AG08396 (cell line): ENCODE data around the gene SLC37A1.

ENCODE experiments used
- DNase-seq: peaks from one replicate; pipeline ENCODE4 v3.0.0; 2012; ENCODE audit warnings: low spot score, mixed read lengths

Gene SLC37A1

DNA sequence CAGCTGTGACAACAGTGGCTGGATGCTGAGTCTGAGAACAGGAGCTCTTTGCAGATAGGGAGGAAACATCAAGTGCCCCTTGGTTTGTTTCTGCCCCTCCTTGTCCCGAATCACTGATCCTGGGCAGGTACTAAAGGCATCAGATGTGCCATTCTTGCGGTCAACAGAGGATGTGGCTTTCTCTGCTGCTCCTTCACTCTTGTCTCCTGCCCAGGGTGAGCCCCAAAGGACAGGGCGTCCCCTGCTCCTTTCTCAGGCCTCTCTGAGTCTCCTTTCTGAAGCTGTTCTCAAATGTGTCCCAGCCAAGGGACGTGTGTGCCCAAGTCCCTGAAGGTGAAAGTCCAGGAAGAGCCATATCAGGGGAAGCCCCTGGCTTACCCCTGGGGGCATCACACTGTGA, 31.7 kb downstream of the SLC37A1 start:
- no peak for DNase-seq

- DNase-seq, result no peak
Observed at GRCh38 chr21:42545745-42546144, 32.1 kb downstream of the SLC37A1 start.

DNA sequence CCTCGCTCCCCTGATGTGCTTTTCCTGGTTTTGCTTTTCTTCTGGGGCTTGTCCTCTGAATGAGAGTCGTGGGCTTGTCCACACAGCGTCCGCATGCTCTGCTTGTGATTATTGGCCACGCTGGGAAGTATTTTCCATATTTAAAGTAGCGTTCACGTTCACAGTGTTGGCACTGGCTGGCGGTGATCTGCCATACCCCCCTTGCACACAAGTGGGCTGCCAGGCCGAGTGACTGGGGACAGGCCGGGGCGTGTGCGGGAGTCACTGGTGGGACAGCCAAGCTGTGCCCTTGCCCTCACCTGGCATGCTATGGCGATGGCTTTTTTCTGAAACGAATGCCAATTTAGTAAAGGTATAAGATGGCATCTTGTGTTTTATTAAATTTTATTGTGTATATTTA, 32.8 kb downstream of the SLC37A1 start:
- DNase-seq, result no peak

- no peak for DNase-seq
Observed at GRCh38 chr21:42547001-42547905, 33.6 kb downstream of the SLC37A1 start.

GRCh38 chr21:42547906-42548365, 34.3 kb downstream of the SLC37A1 start:
- DNase-seq, result no peak

- no peak for DNase-seq
Observed at GRCh38 chr21:42548687-42549406, 35.2 kb downstream of the SLC37A1 start.

- DNase-seq, result no peak
Observed at GRCh38 chr21:42550817-42551216, 37.2 kb downstream of the SLC37A1 start.

DNA sequence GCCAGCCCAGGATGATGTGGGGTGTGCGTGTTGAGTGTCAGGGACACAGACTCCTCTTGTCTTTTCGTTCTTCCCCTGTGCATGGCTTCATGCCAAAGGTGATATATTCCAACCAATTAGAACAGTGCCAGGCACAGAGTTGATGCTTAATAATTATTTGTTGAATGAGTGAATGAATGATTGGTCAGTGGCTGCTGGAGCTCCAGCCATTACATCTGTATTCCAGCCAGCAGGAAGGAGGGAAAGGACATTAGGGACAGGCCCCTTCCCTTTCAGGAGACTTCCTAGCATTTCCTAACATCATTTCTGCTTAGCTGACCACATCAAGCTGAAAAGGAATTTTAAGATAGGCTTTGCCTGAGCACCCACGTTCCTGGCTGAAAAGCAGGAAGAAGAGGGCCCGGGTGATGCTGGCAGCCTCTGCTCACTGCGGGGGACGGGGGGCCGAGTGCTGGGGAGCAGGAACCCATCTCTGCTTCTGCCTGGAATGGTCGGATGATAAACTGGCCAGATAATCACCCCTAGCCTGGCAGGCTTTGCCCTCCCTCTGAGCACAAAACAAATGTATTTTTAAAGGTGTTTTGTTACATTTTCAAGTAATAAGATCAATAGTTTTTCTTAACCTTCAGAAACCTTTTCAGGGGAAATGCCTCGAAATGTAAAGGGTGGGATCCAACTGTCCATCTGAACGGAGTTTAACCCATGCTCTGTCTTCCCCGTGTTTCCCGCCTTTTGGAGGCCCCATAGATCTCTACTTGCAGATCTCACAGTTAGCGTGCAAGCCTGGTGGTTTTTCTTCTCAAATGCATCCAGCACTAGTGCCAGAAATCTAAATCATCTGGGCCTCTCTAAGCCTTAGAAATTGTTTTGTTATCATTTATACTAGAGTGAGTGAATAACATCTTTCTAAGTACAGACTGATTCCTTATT, 39.0 kb downstream of the SLC37A1 start:
- DNase-seq, result no peak

DNA sequence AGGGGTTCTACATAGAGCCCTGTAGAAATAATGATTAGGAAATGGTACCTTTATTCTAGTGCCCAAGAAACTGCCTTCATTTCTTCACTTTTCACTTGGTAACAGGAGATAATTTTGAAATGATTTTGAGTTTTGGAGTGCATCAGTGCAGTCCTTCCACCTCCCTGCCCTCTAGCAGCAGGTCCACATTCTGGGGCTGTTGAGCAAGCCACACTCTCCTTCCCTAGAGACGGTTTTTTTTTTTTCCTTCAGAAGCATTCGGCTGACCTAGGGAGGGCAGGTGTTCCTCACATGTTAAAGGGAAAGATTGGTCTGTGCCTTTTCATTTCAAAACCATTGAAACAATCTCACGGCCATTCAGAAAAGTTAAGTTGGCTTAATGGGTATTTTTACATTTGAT, 39.8 kb downstream of the SLC37A1 start:
- peak; percentile 43 for DNase-seq

DNA sequence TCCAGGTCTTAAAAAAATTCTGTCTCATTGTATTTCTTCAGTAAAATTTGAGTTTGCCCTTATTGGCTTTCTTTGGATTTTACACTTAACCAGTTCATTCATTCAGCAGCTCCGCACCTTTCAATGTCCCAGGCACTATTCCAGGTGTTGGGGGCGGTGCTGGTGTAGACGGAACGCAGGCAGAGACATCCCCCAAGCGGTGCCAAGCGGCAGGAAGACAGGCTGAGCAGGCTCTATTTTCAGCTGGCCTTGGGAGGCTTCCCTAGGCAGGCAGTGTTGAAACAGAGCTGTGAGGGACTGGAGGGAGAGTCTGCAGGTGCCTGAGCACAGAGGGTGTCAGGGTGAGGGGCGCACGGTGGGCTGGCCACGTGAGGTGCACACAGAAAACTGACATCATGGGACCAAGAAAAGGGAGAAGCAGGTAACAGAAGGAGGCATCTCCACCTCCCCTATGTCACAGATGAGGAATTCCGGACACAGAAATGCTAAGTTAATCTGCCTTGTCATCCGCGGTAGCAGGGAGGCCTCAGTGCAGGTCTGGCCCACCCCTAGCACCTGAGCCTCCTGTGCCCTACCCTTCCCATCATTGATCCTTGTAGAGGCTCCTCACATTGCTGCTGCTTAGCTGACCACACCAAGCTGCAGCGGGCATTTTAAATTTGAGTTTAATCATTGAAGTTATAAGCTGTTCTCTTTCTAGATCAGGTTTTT, 40.8 kb downstream of the SLC37A1 start:
- no peak for DNase-seq

DNA sequence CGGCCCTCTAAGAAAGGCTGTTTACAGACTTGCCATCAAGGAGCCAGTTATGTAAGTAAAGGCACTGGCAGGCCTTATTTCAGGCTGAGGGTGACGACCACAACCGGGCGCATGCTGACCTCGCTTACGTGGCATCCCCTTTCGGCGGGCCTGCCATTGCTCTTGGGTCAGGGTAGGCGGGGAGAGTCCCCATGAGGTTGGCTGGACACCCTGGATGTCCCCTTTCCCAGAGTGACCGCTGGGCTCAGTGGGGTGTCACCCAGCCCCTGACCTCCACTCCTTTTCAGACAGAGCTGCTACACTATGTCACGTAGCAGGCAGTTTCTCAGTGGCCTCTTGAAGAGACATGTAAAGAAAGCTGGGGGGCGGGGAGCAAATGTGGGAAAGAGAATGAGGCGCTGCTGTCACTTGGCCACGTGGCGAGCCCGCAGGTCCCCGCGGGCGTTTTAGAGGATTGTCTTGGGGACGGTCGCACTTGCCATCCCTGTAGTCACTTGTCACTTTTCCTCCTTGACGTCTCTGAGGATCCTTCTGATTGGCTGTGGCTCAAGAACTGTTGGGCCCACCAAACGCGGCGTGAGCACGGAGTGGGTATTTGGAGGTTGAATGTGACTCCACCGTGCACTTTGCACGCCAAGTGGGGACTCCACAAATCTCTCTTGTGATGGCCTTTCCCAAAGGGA, 42.2 kb downstream of the SLC37A1 start:
- no peak for DNase-seq

DNA sequence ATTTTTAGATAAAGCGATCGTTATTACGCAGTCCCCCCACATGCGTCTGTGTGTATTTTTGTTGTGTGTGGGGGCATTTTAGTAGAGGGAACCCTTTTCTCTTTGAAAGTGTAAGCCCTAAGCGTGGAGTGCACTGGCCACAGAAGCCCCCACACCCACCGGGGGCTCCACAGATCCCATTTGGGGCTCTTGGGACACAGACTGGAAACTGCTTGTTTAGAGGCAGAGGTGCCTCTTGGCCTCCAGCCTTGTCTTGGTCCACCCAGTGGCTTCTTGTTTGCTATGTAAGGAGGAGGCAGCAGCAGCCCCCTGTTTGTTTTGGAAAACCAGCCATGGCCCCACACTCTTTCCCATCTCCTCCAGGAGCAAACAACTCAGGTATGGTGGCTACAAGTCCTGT, 42.8 kb downstream of the SLC37A1 start:
- no peak for DNase-seq

GRCh38 chr21:42556960-42557359, 43.3 kb downstream of the SLC37A1 start:
- no peak for DNase-seq

GRCh38 chr21:42557420-42557819, 43.8 kb downstream of the SLC37A1 start:
- no peak for DNase-seq

- no peak for DNase-seq
Observed at GRCh38 chr21:42558368-42558767, 44.7 kb downstream of the SLC37A1 start.

DNA sequence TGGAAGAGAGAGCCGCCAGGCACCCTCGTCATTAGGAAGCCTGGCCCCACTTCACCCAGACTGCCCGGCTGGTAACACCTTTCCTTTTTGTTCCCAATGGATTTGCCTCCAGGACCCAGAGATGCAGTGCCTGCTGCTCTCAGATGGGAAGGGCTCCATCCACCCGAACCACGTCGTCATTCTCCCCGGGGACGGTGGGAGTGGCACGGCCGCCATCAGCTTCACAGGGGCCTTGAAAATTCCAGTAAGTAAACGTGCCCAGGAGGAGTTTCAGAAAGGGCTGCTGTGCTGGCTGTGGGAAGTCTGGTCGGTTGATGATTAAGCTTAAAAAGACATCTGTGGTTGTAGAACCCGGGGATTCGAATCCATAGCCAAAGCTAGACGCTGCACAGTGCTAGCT, 45.2 kb downstream of the SLC37A1 start:
- no peak for DNase-seq

DNA sequence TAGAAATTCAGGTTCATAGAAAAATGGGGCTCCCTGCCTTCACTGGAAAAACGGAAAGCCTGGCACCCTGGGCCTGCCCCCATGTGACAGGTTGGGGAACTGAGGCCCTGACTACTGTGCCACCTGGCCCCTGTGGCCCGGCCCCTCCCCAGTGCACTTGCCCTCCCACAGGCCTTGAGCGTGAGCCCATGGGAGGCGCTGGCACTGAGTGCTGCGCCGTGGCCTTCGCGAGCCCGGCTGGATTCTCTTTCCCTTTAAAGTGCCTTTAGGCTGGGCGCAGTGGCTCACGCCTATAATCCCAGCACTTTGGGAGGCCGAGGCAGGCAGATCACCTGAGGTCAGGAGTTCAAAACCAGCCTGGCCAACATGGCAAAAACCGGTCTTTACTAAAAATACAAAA, 45.7 kb downstream of the SLC37A1 start:
- no peak for DNase-seq

- DNase-seq, result no peak
Observed at GRCh38 chr21:42560517-42561179, 47.0 kb downstream of the SLC37A1 start.

GRCh38 chr21:42561762-42562650, 48.4 kb downstream of the SLC37A1 start:
- DNase-seq, result no peak
